K562 (cell line): Measurements from ENCODE around the gene ARF4. TPM values are rescaled to one million over a fixed set of nuclear protein-coding genes. Genes with fewer than 3 reads are reported as not detected.

Experiments used
- ARHGAP35 ChIP-seq: fragments of 450-650 bp; IDR thresholded peaks from 2 replicates; pipeline ENCODE4 v1.6.1; 2018; ENCODE audit not compliant: partially characterized antibody
- ARID2 ChIP-seq: fragments of 450-650 bp; IDR thresholded peaks from 2 replicates; pipeline ENCODE4 v1.6.1; 2017; ENCODE audit warnings: antibody characterized with exemption, mild to moderate bottlenecking
- ASH1L ChIP-seq: fragments of 450-650 bp; IDR thresholded peaks from 2 replicates; pipeline ENCODE4 v1.6.1; 2018; ENCODE audit warnings: borderline replicate concordance, mild to moderate bottlenecking, low read depth; ENCODE audit not compliant: partially characterized antibody
- CEBPB ChIP-seq: fragments of 450-650 bp; IDR thresholded peaks from 2 replicates; pipeline ENCODE4 v1.6.1; 2016; ENCODE audit warnings: missing genetic modification characterization, missing compliant biosample characterization
- CREB1 ChIP-seq, 2 experiments: sonication (generic) in 1 of 2; formaldehyde crosslinking in 1 of 2; IDR thresholded peaks; 2 replicates each; pipeline versions ENCODE4 v1.6.1 to v1.8.0; 2012 to 2022; ENCODE audit warnings: inconsistent platforms in 1 of 2, mild to moderate bottlenecking in 1 of 2, missing genetic modification reagents in 1 of 2, moderate library complexity in 1 of 2
- FOSL1 ChIP-seq: fragments of 200-800 bp; sonication (Bioruptor generic); conservative IDR thresholded peaks from 2 replicates; pipeline ENCODE4 v1.6.1; 2016; ENCODE audit warnings: missing genetic modification characterization, missing compliant biosample characterization
- JUNB ChIP-seq: fragments of 450-650 bp; formaldehyde crosslinking; conservative IDR thresholded peaks from 2 replicates; pipeline ENCODE4 v1.4.0; 2020; ENCODE audit warnings: mild to moderate bottlenecking
- MTF1 ChIP-seq: fragments of 250-450 bp; sonication (Bioruptor Pico); IDR thresholded peaks from 2 replicates; pipeline ENCODE4 v1.9.0; 2021; ENCODE audit warnings: moderate library complexity, mild to moderate bottlenecking, inconsistent platforms, borderline replicate concordance
- PTRF ChIP-seq: fragments of 450-650 bp; IDR thresholded peaks from 2 replicates; pipeline ENCODE4 v1.6.1; 2016; ENCODE audit warnings: mild to moderate bottlenecking, missing genetic modification characterization, missing compliant biosample characterization
- RBFOX2 ChIP-seq: fragments of 200-400 bp; formaldehyde crosslinking; IDR thresholded peaks from 2 replicates; pipeline ENCODE4 v1.6.1; 2017; ENCODE audit warnings: low read depth, mild to moderate bottlenecking, low read length, moderate library complexity
- RBM22 ChIP-seq: fragments of 200-400 bp; formaldehyde crosslinking; IDR thresholded peaks from 2 replicates; pipeline ENCODE4 v1.6.1; 2018; ENCODE audit warnings: low read length, low read depth; ENCODE audit not compliant: poor library complexity, severe bottlenecking
- SPI1 ChIP-seq: IDR thresholded peaks from 2 replicates; pipeline ENCODE4 v1.6.1; 2011; ENCODE audit warnings: low read depth, low read length, control low read depth, borderline replicate concordance
- SREBF2 ChIP-seq: sonication (generic); formaldehyde crosslinking; IDR thresholded peaks from 2 replicates; pipeline ENCODE4 v1.4.0; 2020; ENCODE audit warnings: mild to moderate bottlenecking, missing genetic modification reagents
- TAF1 ChIP-seq: IDR thresholded peaks from 2 replicates; pipeline ENCODE4 v1.6.1; 2011; ENCODE audit warnings: mild to moderate bottlenecking, low read length, moderate library complexity; ENCODE audit not compliant: insufficient read depth, control insufficient read depth, severe bottlenecking; ENCODE audit errors: extremely low read depth
- ZBTB7A ChIP-seq: IDR thresholded peaks from 2 replicates; pipeline ENCODE4 v1.6.1; 2011; ENCODE audit warnings: low read depth, mild to moderate bottlenecking, low read length, moderate library complexity, borderline replicate concordance; ENCODE audit not compliant: control insufficient read depth
- ZNF253 ChIP-seq: fragments of 250-450 bp; sonication (Bioruptor Pico); conservative IDR thresholded peaks from 2 replicates; pipeline ENCODE4 v1.6.1; 2021; ENCODE audit warnings: mild to moderate bottlenecking
- ZNF263 ChIP-seq: sonication (generic); formaldehyde crosslinking; IDR thresholded peaks from 2 replicates; pipeline ENCODE4 v1.8.0; 2022; ENCODE audit warnings: mild to moderate bottlenecking, missing genetic modification reagents, borderline replicate concordance
- ZNF512 ChIP-seq: IDR thresholded peaks from 2 replicates; pipeline ENCODE4 v1.6.1; 2016; ENCODE audit warnings: missing genetic modification characterization, missing compliant biosample characterization
- polyA plus RNA-seq, 8 experiments: library from polyadenylated mRNA; depleted of rRNA in 4 of 8; stranded (reverse) in 5 of 8; unstranded in 3 of 8; fragments of >200 nt; fragmentation: Nextera tagmentation in 2 of 8; fragmentation: Illumina TruSeq in 1 of 8; extraction: Ambion mirVana in 2 of 8; extraction: Trizol in 1 of 8; gene quantifications; 2 replicates each; pipeline versions ENCODE4 v1.2.1 to v1.2.3, GENCODE V29; 2011 to 2014; ENCODE audit warnings: inconsistent platforms in 1 of 8, missing spikeins in 1 of 8
- total RNA-seq, 7 experiments: library from RNA; depleted of rRNA in 6 of 7; stranded (reverse); fragments of >200 nt in 6 of 7; fragmentation: Illumina TruSeq in 2 of 7; extraction: Trizol in 2 of 7; gene quantifications; 2 replicates each; pipeline versions ENCODE4 v1.2.1 to v1.2.3, GENCODE V29; 2011 to 2021; ENCODE audit warnings: low replicate concordance in 1 of 7
- TF ChIP-seq, protein P1 (sequence below), 2 experiments: IDR thresholded peaks; 2 replicates each; pipeline ENCODE4 v1.6.1; 2012; ENCODE audit warnings: improper control_type of control experiment in 2 of 2, low read depth in 2 of 2, low read length in 2 of 2, borderline replicate concordance in 1 of 2
- TF ChIP-seq, protein P2 (sequence below): fragments of 450-650 bp; IDR thresholded peaks from 2 replicates; pipeline ENCODE4 v1.6.1; 2016; ENCODE audit warnings: antibody characterized with exemption
- TF ChIP-seq, protein P3 (sequence below): sonication (generic); formaldehyde crosslinking; IDR thresholded peaks from 2 replicates; pipeline ENCODE4 v1.9.0; 2022; ENCODE audit warnings: mild to moderate bottlenecking, missing genetic modification reagents

The ARF4 gene
- total and polyA plus RNA-seq, 9 of the 15 experiments (the other 6 are each of a cell fraction or from before 2014, with no cell fraction given) = 41.1 to 273 (median 83.8) TPM

DNA sequence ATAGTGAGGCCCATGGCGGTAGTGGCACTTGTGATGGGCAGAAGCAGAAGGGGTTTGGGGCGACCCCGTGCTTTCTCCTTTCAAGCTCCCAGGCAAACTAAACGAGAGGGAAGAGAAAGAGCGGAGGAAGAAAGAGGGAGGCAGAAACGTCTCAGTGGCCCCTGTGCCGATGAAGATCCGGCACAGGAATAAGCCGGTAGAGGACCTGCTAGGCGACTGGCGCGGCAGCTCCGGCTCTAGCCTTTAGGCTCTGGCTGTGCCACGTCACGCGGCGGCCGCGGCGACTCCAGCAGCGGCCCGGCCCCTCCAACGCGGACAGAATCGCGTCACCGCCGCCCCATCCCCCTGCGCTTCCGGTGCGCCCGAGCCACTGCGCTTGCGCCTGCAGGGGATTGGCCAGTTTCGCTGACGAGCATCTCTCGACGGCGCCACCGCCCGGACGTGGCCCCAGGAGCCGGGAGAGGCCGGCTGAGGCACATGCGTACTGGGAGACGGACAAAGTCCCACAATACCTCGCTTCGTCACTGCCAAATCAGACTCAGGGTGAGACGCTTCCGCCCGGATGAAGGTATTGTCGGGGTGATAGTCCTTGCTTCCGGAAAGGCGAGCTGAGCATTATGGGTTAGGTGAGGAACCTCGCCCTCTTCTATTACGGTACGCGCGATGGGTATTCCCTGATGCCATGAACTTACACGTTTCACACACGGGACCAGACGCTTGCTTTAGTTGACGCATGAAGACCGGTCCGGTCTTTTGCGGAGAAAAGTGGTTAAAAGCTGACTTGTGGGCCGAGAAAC is at the start of gene ARF4 (continued):
- TF ChIP-seq CEBPB (tag) (no peak), ZNF263 (peak; percentile 16; the same call in 1 of the 2 replicates), TAF1 (peak; percentile 87), ARID2 (no peak), PTRF (no peak), ARHGAP35 (no peak), FOSL1 (tag) (no peak; the same call in none of the 2 replicates), MTF1 (CRISPR knock-in tag) (no peak), SPI1 (0 out of 2 replicates have a peak, but pooled peaks have one; percentile 19), SREBF2 (CRISPR knock-in tag) (0 out of 2 replicates have a peak, but pooled peaks have one; percentile 47), ZBTB7A (peak; percentile 39; the same call in 1 of the 2 replicates), RBM22 (no peak), ASH1L (peak; percentile 25), ZNF512 (tag) (no peak), ZNF253 (CRISPR knock-in tag) (no peak), CREB1 (IDR thresholded peaks at IDR 0.05) (peak; percentile 96), CREB1 (CRISPR knock-in tag; IDR thresholded peaks at IDR 0.05) (peak; percentile 97), JUNB (CRISPR knock-in tag) (no peak), RBFOX2 (peak; percentile 99)
- TF ChIP-seq, protein P1, sequence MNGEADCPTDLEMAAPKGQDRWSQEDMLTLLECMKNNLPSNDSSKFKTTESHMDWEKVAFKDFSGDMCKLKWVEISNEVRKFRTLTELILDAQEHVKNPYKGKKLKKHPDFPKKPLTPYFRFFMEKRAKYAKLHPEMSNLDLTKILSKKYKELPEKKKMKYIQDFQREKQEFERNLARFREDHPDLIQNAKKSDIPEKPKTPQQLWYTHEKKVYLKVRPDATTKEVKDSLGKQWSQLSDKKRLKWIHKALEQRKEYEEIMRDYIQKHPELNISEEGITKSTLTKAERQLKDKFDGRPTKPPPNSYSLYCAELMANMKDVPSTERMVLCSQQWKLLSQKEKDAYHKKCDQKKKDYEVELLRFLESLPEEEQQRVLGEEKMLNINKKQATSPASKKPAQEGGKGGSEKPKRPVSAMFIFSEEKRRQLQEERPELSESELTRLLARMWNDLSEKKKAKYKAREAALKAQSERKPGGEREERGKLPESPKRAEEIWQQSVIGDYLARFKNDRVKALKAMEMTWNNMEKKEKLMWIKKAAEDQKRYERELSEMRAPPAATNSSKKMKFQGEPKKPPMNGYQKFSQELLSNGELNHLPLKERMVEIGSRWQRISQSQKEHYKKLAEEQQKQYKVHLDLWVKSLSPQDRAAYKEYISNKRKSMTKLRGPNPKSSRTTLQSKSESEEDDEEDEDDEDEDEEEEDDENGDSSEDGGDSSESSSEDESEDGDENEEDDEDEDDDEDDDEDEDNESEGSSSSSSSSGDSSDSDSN (IDR thresholded peaks at IDR 0.05; ENCODE audit: borderline replicate concordance in 1 of 2, low read depth in 2 of 2, low read length in 2 of 2) = no peak
- TF ChIP-seq, protein P2, sequence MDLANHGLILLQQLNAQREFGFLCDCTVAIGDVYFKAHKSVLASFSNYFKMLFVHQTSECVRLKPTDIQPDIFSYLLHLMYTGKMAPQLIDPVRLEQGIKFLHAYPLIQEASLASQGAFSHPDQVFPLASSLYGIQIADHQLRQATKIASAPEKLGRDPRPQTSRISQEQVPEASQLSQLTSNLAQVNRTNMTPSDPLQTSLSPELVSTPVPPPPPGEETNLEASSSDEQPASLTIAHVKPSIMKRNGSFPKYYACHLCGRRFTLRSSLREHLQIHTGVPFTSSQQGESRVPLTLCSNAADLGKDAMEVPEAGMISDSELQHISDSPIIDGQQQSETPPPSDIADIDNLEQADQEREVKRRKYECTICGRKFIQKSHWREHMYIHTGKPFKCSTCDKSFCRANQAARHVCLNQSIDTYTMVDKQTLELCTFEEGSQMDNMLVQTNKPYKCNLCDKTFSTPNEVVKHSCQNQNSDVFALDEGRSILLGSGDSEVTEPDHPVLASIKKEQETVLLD = peak; percentile 77; the same call in 1 of the 2 replicates
- TF ChIP-seq, protein P3, sequence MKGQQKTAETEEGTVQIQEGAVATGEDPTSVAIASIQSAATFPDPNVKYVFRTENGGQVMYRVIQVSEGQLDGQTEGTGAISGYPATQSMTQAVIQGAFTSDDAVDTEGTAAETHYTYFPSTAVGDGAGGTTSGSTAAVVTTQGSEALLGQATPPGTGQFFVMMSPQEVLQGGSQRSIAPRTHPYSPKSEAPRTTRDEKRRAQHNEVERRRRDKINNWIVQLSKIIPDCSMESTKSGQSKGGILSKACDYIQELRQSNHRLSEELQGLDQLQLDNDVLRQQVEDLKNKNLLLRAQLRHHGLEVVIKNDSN = peak; percentile 53
